Renal cortex interstitium (tissue), 11 donors: Measurements from ENCODE around the gene TP53BP1. TPM values are rescaled to one million over a fixed set of nuclear protein-coding genes. Genes with fewer than 3 reads are reported as not detected.

Experiments used
- DNase-seq, 11 donors: peaks; one replicate each; pipeline ENCODE4 v3.0.0-alpha.2; 2013; ENCODE audit warnings: low read depth in 9 of 11, low spot score in 4 of 11; ENCODE audit errors: extremely low read depth in 1 of 11
- polyA plus RNA-seq, 3 donors: library from polyadenylated mRNA; unstranded; fragments of 120-200 nt; gene quantifications; one replicate each; pipeline ENCODE4 v1.2.1, GENCODE V29; 2013; ENCODE audit not compliant: insufficient read length in 3 of 3

TP53BP1 gene
- polyA plus RNA-seq, 3 donors: 78.3 to 99.5 (median 85.6) TPM

DNA sequence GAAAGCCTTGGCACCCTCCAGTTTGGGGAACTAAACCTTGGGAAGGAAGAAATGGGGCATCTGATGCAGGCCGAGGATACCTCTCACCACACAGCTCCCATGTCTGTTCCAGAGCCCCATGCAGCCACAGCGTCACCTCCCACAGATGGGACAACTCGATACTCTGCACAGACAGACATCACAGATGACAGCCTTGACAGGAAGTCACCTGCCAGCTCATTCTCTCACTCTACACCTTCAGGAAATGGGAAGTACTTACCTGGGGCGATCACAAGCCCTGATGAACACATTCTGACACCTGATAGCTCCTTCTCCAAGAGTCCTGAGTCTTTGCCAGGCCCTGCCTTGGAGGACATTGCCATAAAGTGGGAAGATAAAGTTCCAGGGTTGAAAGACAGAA lies 32.2 kb upstream of the TP53BP1 start:
- DNase-seq: no peak

- no peak for DNase-seq
These were observed 31.4 kb upstream of the TP53BP1 start for GRCh38 chr15:43524254-43524845.

DNA sequence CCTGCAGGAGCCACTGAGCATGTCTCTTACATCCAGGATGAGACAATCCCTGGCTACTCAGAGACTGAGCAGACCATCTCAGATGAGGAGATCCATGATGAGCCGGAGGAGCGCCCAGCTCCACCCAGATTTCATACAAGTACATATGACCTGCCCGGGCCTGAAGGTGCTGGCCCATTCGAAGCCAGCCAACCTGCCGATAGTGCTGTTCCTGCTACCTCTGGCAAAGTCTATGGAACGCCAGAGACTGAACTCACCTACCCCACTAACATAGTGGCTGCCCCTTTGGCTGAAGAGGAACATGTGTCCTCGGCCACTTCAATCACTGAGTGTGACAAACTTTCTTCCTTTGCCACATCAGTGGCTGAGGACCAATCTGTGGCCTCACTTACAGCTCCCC lies 30.7 kb upstream of the TP53BP1 start:
- DNase-seq: no peak

DNA sequence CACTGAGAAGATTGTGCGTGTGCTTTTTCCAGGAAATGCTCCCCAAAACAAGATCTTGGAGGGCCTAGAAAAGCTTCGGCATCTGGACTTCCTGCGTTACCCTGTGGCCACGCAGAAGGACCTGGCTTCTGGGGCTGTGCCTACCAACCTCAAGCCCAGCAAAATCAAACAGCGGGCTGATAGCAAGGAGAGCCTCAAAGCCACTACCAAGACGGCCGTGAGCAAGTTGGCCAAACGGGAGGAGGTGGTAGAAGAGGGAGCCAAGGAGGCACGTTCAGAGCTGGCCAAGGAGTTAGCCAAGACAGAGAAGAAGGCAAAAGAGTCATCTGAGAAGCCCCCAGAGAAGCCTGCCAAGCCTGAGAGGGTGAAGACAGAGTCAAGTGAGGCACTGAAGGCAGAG lies 29.3 kb upstream of the TP53BP1 start:
- DNase-seq: no peak

- no peak for DNase-seq
These were observed 28.5 kb upstream of the TP53BP1 start for GRCh38 chr15:43521419-43521818.

DNA sequence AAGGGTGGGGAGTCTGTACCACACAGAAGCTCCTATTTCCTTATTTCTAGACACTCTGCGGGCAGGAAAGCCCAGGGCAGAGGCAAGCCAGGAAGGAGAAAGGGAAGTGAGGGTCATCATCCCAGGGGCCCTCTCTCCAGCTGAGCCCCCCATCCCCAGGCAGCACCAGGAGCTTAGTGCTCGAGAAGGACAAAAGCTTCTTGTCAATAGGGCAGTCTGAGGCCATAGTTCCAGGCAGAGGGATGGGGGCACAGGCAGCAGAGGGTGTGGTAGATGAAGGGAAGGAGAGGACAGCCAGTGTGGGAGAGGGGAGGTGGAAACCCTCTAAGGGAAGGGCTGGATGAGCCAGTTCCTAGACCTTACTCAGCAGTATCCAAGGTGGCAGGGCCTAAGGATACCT lies 27.2 kb upstream of the TP53BP1 start:
- DNase-seq: no peak

- no peak for DNase-seq
These were observed 26.2 kb upstream of the TP53BP1 start for GRCh38 chr15:43519196-43519595.

- DNase-seq: peak in 2 of 11 donors; percentile 36 to 42
These were observed 25.3 kb upstream of the TP53BP1 start for GRCh38 chr15:43518197-43518761.

DNA sequence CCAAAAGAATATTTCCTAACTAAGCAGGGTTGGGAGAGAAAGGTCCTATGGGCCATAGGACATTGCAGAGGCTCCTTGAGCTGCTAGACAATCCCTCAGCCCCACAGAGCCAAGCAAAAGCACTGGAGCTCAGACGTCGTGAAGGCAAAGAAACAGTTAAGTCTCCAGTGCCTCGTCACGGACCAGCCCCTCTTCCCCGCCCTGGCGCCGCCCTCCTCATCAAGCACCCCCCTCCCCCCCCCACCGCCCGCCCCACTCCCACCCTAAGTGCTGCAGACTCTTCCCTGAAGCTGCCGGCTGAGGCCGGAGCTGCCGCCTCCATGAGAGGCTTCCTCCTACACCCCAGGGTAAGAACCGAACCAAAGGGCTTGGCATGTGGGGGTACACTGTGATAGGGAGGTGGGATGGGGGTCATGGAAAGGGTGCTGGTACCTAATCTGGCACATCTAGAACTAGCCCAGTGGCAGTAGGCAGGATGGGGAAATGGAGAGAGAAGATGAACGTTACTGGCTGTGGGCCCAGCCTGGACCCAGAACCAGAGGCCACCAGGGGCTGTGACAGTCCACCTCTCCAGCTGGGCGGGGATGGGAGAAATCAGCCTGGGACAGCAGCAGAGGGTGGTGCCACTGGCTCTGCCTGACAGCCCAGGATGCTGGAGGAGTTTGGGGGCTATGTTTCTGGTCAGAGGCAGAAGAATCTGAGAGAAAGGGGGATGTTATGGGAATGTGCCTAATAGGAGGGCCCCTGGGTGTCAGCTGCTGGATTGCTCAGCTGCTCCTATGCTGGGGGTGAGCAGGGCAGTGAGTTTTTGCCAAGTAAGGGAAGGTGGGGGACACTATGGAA lies 24.6 kb upstream of the TP53BP1 start, which contains the start of gene MAP1A:
Gene MAP1A (plus strand): TSS at position 255 of the 843 bp plus-strand sequence. CDS start 3,866 bp downstream, outside the sequence.
- peak in 2 of 11 donors; percentile 52 to 56 for DNase-seq

GRCh38 chr15:43516801-43517353 lies 23.9 kb upstream of the TP53BP1 start:
- peak in 1 of 11 donors; percentile 26 for DNase-seq

DNA sequence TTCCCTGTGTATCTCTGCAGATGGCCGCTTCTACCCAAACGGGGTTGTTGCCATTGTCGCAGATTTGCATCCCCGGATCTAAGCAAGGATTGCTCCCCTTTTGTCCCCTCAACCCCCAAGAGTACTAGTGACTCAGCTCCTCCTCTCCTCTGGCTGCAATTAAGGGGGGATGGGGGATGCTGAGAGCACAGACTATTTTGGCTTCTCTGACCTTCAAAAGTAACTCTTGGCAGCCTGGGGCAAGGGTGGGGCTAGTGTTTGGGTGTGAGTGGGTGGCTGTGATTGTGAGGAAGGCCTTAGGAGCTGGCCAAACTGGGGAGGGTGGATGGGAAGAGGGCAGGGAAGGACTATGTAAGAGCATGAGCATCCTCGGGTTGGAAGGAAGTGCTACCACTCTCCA lies 23.2 kb upstream of the TP53BP1 start:
- DNase-seq: no peak

- DNase-seq: no peak
These were observed 22.8 kb upstream of the TP53BP1 start for GRCh38 chr15:43515741-43516140.

DNA sequence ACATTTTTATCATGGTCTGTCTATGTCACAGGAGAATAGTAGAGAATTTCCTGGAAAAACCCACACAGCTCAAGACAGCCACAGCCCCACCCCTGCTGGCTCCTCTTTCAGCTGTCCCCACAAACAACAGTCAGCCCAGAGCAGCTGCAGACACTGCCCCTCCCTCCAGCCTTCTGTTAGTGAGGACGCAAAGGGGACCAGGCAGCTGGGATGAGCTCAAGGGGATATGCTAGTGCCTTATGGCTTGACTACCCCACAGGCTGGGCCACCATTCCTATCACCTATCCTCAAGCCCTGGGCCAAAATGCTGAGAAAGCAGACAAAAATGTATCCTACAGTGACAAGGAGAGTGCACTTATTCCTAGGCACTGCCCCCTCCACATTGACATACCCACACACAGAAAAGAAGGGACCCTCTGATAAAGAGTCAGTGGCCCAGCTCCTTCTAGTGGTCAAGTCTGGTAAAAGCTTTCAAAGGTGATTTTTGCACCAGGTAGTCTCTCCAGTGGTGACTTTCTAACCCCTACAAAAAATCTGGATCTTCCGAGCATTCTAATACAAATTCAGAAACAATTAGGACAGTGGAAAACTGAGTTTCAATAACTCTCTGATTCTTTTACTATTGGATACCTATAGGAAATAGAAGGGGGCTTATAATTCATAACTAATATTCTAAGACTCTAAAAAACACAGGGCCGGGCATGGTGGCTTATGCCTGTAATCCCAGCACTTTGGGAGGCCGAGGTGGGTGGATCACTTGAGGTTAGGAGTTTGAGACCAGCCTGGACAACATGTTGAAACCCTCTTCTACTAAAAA lies 21.5 kb upstream of the TP53BP1 start:
- peak in 1 of 11 donors; percentile 18 for DNase-seq

DNA sequence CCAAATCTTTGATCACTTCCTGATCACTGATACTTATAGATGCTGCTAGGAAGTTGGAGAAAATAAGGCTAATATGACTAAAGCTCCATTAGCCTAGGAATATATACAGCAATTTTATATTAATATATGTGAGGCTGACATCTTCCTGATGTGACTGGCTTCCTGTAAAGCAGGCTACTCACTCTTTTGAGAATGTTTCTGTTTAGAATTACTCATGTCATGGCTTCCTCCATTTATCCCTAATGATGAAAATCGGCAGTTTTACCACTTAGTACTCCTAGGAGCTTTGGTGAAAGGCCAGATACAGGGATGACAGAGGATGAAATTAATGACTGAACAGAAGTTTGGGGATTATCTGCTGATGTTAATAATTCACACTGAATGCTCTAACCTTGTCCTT lies 20.6 kb upstream of the TP53BP1 start:
- DNase-seq: no peak

DNA sequence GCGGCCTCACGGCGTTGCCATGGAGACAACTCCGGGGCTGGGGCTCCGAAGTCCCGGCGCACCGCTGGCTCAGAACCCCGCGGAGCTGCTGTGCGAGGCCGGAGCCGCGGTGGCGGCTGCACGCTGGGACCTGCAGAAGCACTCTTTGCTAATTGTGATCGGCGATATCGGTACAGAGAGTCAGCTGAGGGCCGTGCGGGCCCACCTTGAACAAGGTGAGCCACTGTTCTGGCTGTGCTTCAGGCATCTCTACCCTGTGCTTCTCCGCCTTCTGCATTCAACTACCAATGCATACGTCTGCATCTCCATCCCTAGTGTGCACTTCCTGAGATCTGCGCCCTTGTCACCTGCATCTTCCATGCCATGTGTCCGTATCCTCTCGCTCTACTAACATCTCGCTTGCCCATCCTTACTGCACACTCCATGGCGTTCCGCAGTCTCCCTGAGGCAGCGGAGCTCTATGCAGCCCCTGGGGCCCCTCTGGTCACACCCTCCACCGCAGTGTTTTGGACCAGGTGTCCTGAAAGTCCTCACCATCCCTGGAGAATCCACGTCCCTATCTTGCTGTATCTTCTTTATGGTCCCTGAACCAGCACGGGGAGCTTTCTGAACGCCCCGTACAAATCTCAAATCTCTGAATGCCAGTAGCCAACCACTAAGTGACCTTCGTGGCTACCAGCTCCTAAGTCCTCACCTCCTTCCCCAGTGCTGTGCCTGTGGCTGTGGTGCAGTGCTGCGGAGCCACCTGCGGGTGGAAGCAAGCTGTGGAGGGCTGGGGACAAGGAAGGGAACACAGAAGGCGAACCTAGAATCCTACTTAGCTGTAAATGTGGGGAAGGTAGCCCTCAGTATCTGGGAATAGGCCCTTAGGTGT lies 18.3 kb upstream of the TP53BP1 start:
- no peak for DNase-seq

DNA sequence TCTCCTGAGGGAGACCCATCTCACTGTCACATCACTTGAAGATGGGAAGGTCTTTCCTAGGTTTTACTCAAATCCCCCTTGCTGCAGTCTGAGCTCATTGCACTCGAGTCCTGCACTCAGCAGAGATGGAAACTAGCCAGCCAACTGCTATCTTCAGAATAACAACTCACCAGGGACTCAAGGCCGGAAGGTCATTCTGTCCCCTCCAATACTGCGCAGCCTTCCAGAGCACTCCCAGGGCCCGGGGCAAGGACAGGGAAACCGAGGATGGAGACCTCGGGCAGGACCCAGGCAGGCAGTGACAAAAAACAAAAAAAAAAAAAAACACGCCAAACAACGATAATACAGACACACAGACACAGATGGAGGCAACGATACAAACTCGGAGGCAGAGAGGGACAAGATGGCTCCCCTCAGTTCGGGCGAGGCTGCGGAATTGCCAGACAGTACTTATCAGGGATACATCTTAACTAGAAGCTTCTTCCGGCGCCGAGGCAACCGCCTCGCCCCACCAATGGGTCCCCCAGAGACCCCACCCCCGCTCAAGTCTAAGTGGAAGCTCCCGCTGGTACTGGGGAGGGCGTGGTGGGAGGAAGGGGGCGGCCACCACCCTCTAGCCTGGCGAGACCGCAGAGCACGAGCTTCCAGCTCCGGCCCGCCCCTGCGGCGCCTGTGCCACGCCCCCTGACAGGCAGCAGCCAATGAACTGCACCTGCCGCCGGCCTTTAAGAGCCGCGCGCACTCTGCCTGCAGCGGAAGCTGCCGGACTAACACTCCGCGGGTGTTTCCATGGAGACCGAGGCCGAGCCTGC lies 17.4 kb upstream of the TP53BP1 start:
- DNase-seq: peak; percentile 88 to 98 (median 97)

GRCh38 chr15:43509660-43510199 lies 16.8 kb upstream of the TP53BP1 start:
- no peak for DNase-seq
